Measurements from ENCODE around the gene UMODL1. TPM values are rescaled to one million over a fixed set of nuclear protein-coding genes. Genes with fewer than 3 reads are reported as not detected.

The UMODL1 gene
- total RNA-seq, 2 experiments from 2014 or later = 7.4 to 12.3 TPM

GRCh38 chr21:42049578-42050430 lies 21.3 kb upstream of the UMODL1 start:
- H3K36me3 ChIP-seq (ENCODE audit: insufficient read depth, low read length) = no peaks in the 10 kb centered on the region
- TF ChIP-seq EZH2phosphoT487 (IDR thresholded peaks at IDR 0.05; ENCODE audit: borderline replicate concordance, low read depth, low read length) (no peak), CTCF (conservative IDR thresholded peaks at IDR 0.05; ENCODE audit: low read length) (0 out of 2 replicates have a peak, but pooled peaks have one; percentile 18)
- no peak overlapping the region for H3K27ac ChIP-seq (ENCODE audit: low read depth, low read length, poor library complexity, severe bottlenecking)
- no peaks in the 10 kb centered on the region for H3K9me3 ChIP-seq (ENCODE audit: low read length)
- no peak for DNase-seq (ENCODE audit: low spot score)
- BruUV-seq (replicated peaks) = no TSS peak
- no peaks in the 10 kb centered on the region for H3K79me2 ChIP-seq (ENCODE audit: insufficient read depth, low read depth, low read length)
- H3K4me3 ChIP-seq (ENCODE audit: low read depth, low read length, poor library complexity, severe bottlenecking) = no peak overlapping the region
- CTCF ChIA-PET (ENCODE audit: unreplicated experiment) = no interaction called here
- intact Hi-C loops (cut with micrococcal nuclease; ENCODE audit: unreplicated experiment) = no loop called here
- H4K20me1 ChIP-seq (ENCODE audit: insufficient read depth, low read length) = no peaks in the 10 kb centered on the region
- H3K4me2 ChIP-seq (ENCODE audit: low read length) = no peak overlapping the region
- peaks cover 3% of the 10 kb centered on the region for H3K4me1 ChIP-seq (ENCODE audit: insufficient read depth, low read length, poor library complexity, severe bottlenecking)
- no peaks in the 10 kb centered on the region for H3K9me2 ChIP-seq (ENCODE audit: insufficient read depth, low read length)
- H2AFZ ChIP-seq (ENCODE audit: low read length) = no peak overlapping the region
- POLR2A ChIA-PET = interaction anchor here (0.6 to 0.8 kb wide), 2 partner anchors 14 to 973 kb away, joined by 3 read pairs; no protein-coding TSS in a partner anchor

GRCh38 chr21:42051788-42052187 lies 19.3 kb upstream of the UMODL1 start:
- H3K79me2 ChIP-seq (ENCODE audit: insufficient read depth, low read depth, low read length) = no peaks in the 10 kb centered on the region
- peaks cover 3% of the 10 kb centered on the region for H3K4me1 ChIP-seq (ENCODE audit: insufficient read depth, low read length, poor library complexity, severe bottlenecking)
- no peaks in the 10 kb centered on the region for H4K20me1 ChIP-seq (ENCODE audit: insufficient read depth, low read length)
- intact Hi-C loops (cut with micrococcal nuclease; ENCODE audit: unreplicated experiment) = no loop called here
- no peak overlapping the region for H3K4me3 ChIP-seq (ENCODE audit: low read depth, low read length, poor library complexity, severe bottlenecking)
- no peak for DNase-seq (ENCODE audit: low spot score)
- BruUV-seq (replicated peaks) = no TSS peak
- no peak overlapping the region for H3K4me2 ChIP-seq (ENCODE audit: low read length)
- ChIA-PET CTCF (ENCODE audit: unreplicated experiment) (no interaction called here), POLR2A (no interaction called here)
- TF ChIP-seq CTCF (conservative IDR thresholded peaks at IDR 0.05; ENCODE audit: low read length) (no peak), EZH2phosphoT487 (IDR thresholded peaks at IDR 0.05; ENCODE audit: borderline replicate concordance, low read depth, low read length) (no peak)
- H3K27ac ChIP-seq (ENCODE audit: low read depth, low read length, poor library complexity, severe bottlenecking) = no peak overlapping the region
- no peaks in the 10 kb centered on the region for H3K36me3 ChIP-seq (ENCODE audit: insufficient read depth, low read length)
- no peaks in the 10 kb centered on the region for H3K9me2 ChIP-seq (ENCODE audit: insufficient read depth, low read length)
- no peaks in the 10 kb centered on the region for H3K9me3 ChIP-seq (ENCODE audit: low read length)
- no peak overlapping the region for H2AFZ ChIP-seq (ENCODE audit: low read length)

GRCh38 chr21:42055425-42055824 lies 15.7 kb upstream of the UMODL1 start:
- no TSS peak for BruUV-seq (replicated peaks)
- no peak overlapping the region for H2AFZ ChIP-seq (ENCODE audit: low read length)
- H3K9me2 ChIP-seq (ENCODE audit: insufficient read depth, low read length) = no peaks in the 10 kb centered on the region
- H3K4me2 ChIP-seq (ENCODE audit: low read length) = no peak overlapping the region
- H3K27ac ChIP-seq (ENCODE audit: low read depth, low read length, poor library complexity, severe bottlenecking) = no peak overlapping the region
- ChIA-PET POLR2A (no interaction called here), CTCF (ENCODE audit: unreplicated experiment) (no interaction called here)
- H4K20me1 ChIP-seq (ENCODE audit: insufficient read depth, low read length) = no peaks in the 10 kb centered on the region
- DNase-seq (ENCODE audit: low spot score) = no peak
- TF ChIP-seq CTCF (conservative IDR thresholded peaks at IDR 0.05; ENCODE audit: low read length) = no peak
- TF ChIP-seq EZH2phosphoT487 (IDR thresholded peaks at IDR 0.05; ENCODE audit: borderline replicate concordance, low read depth, low read length) = no peak
- no peak overlapping the region for H3K4me3 ChIP-seq (ENCODE audit: low read depth, low read length, poor library complexity, severe bottlenecking)
- H3K4me1 ChIP-seq (ENCODE audit: insufficient read depth, low read length, poor library complexity, severe bottlenecking) = peaks cover 5% of the 10 kb centered on the region
- no peaks in the 10 kb centered on the region for H3K79me2 ChIP-seq (ENCODE audit: insufficient read depth, low read depth, low read length)
- intact Hi-C loops (cut with micrococcal nuclease; ENCODE audit: unreplicated experiment) = no loop called here
- H3K36me3 ChIP-seq (ENCODE audit: insufficient read depth, low read length) = no peaks in the 10 kb centered on the region
- no peaks in the 10 kb centered on the region for H3K9me3 ChIP-seq (ENCODE audit: low read length)

All from OCI-LY7 (cell line).